Caco-2 (cell line): ENCODE data around the gene CEP192. TPM values are rescaled to one million over a fixed set of nuclear protein-coding genes. Genes with fewer than 3 reads are reported as not detected.

Source experiments
- BruUV-seq: library from RNA; stranded (reverse); fragments of 400-500 nt; replicated peaks from 2 replicates; lab custom pipeline; 2021; lab: Mats Ljungman, UMichigan
- CTCF ChIA-PET: fragments of 300-600 bp; sonication (Branson Sonifier 250); formaldehyde crosslinking; loops from one replicate; lab custom pipeline; 2022; ENCODE audit warnings: antibody characterized with exemption; lab: Charles Lee
- POLR2A ChIA-PET: fragments of 300-600 bp; sonication (Branson Sonifier 250); formaldehyde crosslinking; loops from one replicate; lab custom pipeline; 2022; ENCODE audit warnings: antibody characterized with exemption; lab: Charles Lee
- DNase-seq, 2 experiments: peaks; one replicate each; pipeline versions ENCODE4 v3.0.0 to v3.0.0-alpha.2; 2020 to 2022
- H3K27me3 ChIP-seq: replicated peaks from 2 replicates; pipeline ENCODE4 v1.6.0; 2011; ENCODE audit warnings: low read length; ENCODE audit not compliant: control insufficient read depth, insufficient read depth
- H3K36me3 ChIP-seq: 2 replicates; pipeline ENCODE4 v1.5.1; 2011; ENCODE audit warnings: low read length; ENCODE audit not compliant: control insufficient read depth, insufficient read depth
- H3K4me1 ChIP-seq: fragments of 250-450 bp; sonication (Bioruptor Pico); 2 replicates; pipeline ENCODE4 v1.5.1; 2020; ENCODE audit warnings: mild to moderate bottlenecking
- H3K4me3 ChIP-seq: 2 replicates; pipeline ENCODE4 v1.5.1; 2011; ENCODE audit warnings: low read depth, mild to moderate bottlenecking, control low read depth, low read length
- H3K9me3 ChIP-seq: fragments of 250-450 bp; sonication (Bioruptor Pico); 2 replicates; pipeline ENCODE4 v1.5.1; 2020; ENCODE audit warnings: mild to moderate bottlenecking, moderate library complexity
- H3K27ac Mint-ChIP-seq: one replicate; pipeline ENCODE4 v1.8.0; 2022; ENCODE audit warnings: mixed read lengths; ENCODE audit not compliant: unreplicated experiment
- H3K27me3 Mint-ChIP-seq: one replicate; pipeline ENCODE4 v1.8.0; 2022; ENCODE audit warnings: mixed read lengths; ENCODE audit not compliant: insufficient read depth, unreplicated experiment
- H3K36me3 Mint-ChIP-seq: one replicate; pipeline ENCODE4 v1.8.0; 2022; ENCODE audit warnings: mild to moderate bottlenecking, mixed read lengths; ENCODE audit not compliant: insufficient read depth, unreplicated experiment
- H3K4me1 Mint-ChIP-seq: one replicate; pipeline ENCODE4 v1.8.0; 2022; ENCODE audit warnings: low read depth, mixed read lengths; ENCODE audit not compliant: unreplicated experiment
- H3K4me3 Mint-ChIP-seq: one replicate; pipeline ENCODE4 v1.8.0; 2022; ENCODE audit warnings: mild to moderate bottlenecking, moderate library complexity, mixed read lengths; ENCODE audit not compliant: unreplicated experiment
- H3K9me3 Mint-ChIP-seq: one replicate; pipeline ENCODE4 v1.8.0; 2022; ENCODE audit warnings: mixed read lengths; ENCODE audit not compliant: unreplicated experiment
- intact Hi-C: fragments of 100-400 bp; cut with micrococcal nuclease; formaldehyde crosslinking; loops from one replicate; pipeline ENCODE4 v1.10.0; 2022; ENCODE audit not compliant: unreplicated experiment
- total RNA-seq: library from RNA; stranded (reverse); gene quantifications from 2 replicates; pipeline ENCODE4 v1.2.3, GENCODE V29; 2022
- TF ChIP-seq, protein P1 (sequence below), 2 experiments: fragments of 200-600 bp in 1 of 2; IDR thresholded peaks; 1 replicate in 1 of 2; 2 replicates in 1 of 2; pipeline versions ENCODE4 v1.5.1 to v1.8.0; 2011 to 2022; ENCODE audit warnings: antibody characterized with exemption in 1 of 2, control low read depth in 1 of 2, inconsistent platforms in 1 of 2, low read depth in 1 of 2, low read length in 1 of 2, mild to moderate bottlenecking in 1 of 2, moderate library complexity in 1 of 2; ENCODE audit not compliant: insufficient read depth in 1 of 2, severe bottlenecking in 1 of 2, unreplicated experiment in 1 of 2

The CEP192 gene
- total RNA-seq, 1 experiment from 2014 or later = 33.5 TPM

DNA sequence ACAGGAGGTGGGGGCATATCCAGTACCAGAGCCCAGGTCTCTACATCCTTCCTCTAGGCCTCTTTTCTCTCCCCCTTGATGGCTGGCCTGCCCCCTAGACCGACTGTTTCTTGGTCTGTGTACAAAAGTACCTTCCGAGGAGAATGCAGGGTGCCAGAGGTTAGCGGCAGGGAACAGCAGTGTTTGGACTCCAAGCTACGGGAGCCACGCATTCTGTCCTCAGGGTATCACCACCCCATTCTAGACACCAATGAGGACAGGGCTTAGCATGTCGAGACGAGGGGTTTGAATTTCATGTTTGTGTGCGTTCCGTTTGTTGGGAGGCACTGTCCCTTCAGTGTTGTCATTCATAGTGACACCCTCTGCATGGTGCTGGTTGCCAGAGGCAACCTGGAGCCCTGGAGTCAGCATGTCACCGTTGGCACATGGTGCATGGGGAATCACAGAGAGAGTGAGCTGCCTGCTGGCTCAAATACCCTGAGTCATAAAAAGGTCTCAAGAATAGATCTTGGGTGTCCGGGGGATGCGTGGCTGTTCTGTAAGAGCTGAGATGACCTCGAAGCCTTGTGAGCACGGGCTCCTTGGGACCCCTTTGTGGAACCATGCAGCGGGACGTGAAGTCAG, 170.2 kb downstream of the CEP192 start:
- no peak for DNase-seq
- H3K4me3 Mint-ChIP-seq = no peak overlapping the region
- peaks cover 4% of the 10 kb centered on the region; the same call in 1 of the 2 replicates for H3K9me3 ChIP-seq
- H3K36me3 ChIP-seq = no peaks in the 10 kb centered on the region
- intact Hi-C loops = no loop called here
- BruUV-seq = no TSS peak
- H3K27ac Mint-ChIP-seq = no peak overlapping the region
- peaks cover 17% of the 10 kb centered on the region for H3K9me3 Mint-ChIP-seq
- TF ChIP-seq, protein P1, sequence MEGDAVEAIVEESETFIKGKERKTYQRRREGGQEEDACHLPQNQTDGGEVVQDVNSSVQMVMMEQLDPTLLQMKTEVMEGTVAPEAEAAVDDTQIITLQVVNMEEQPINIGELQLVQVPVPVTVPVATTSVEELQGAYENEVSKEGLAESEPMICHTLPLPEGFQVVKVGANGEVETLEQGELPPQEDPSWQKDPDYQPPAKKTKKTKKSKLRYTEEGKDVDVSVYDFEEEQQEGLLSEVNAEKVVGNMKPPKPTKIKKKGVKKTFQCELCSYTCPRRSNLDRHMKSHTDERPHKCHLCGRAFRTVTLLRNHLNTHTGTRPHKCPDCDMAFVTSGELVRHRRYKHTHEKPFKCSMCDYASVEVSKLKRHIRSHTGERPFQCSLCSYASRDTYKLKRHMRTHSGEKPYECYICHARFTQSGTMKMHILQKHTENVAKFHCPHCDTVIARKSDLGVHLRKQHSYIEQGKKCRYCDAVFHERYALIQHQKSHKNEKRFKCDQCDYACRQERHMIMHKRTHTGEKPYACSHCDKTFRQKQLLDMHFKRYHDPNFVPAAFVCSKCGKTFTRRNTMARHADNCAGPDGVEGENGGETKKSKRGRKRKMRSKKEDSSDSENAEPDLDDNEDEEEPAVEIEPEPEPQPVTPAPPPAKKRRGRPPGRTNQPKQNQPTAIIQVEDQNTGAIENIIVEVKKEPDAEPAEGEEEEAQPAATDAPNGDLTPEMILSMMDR (IDR thresholded peaks at IDR 0.05; ENCODE audit: insufficient read depth in 1 of 2, low read depth in 1 of 2, low read length in 1 of 2, severe bottlenecking in 1 of 2, unreplicated experiment in 1 of 2) = no peak
- H3K4me3 ChIP-seq = no peak overlapping the region
- H3K4me1 ChIP-seq = no peaks in the 10 kb centered on the region
- CTCF ChIA-PET = no interaction called here
- no peaks in the 10 kb centered on the region for H3K27me3 ChIP-seq
- H3K4me1 Mint-ChIP-seq = no peaks in the 10 kb centered on the region
- POLR2A ChIA-PET = no interaction called here
- H3K27me3 Mint-ChIP-seq = no peaks in the 10 kb centered on the region
- H3K36me3 Mint-ChIP-seq = no peaks in the 10 kb centered on the region

DNA sequence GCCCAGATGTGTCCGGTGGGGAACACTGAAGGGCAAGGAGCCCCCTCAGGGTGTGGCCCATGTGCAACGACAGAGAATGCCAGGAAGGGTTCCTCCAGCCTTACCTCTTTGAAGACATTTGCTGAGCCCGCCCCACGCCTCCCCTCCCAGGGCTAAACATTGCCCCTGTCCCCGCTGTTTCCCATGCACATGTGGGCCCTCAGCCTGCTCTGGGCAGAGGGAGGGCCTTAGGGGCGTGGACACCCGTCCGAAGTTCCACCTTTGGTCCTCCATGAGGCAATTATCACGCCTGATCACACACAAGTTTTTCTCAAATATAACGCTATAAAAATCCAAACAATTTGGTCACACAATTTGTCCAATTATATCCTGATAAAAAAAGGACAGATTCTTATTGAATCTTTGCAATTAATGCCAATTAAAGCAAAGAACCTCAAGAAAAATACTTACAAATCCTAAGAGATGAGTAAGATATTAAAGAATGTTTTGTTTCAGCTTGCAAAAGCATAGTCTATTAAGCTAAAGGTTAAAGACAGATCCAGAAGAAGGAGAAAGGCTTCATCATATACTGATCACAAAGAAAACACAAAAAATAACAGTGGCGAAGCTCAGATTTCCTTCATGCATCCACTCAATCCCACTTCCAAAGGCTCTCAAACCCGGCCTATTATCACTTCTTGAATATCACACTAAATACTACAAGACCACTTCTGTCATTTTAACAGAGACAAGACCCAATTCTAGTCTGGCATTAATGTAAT, 172.2 kb downstream of the CEP192 start:
- intact Hi-C loops = no loop called here
- no peaks in the 10 kb centered on the region for H3K9me3 ChIP-seq
- Mint-ChIP-seq H3K4me3 (no peak overlapping the region), H3K27me3 (no peaks in the 10 kb centered on the region), H3K27ac (no peak overlapping the region), H3K4me1 (no peaks in the 10 kb centered on the region), H3K36me3 (no peaks in the 10 kb centered on the region), H3K9me3 (peaks cover 7% of the 10 kb centered on the region)
- no peaks in the 10 kb centered on the region for H3K4me1 ChIP-seq
- no peaks in the 10 kb centered on the region for H3K36me3 ChIP-seq
- H3K4me3 ChIP-seq = no peak overlapping the region
- H3K27me3 ChIP-seq = no peaks in the 10 kb centered on the region
- CTCF ChIA-PET = no interaction called here
- no peak for DNase-seq
- POLR2A ChIA-PET = no interaction called here
- no TSS peak for BruUV-seq
- TF ChIP-seq, protein P1 (IDR thresholded peaks at IDR 0.05; ENCODE audit: insufficient read depth in 1 of 2, low read depth in 1 of 2, low read length in 1 of 2, severe bottlenecking in 1 of 2, unreplicated experiment in 1 of 2) = no peak

DNA sequence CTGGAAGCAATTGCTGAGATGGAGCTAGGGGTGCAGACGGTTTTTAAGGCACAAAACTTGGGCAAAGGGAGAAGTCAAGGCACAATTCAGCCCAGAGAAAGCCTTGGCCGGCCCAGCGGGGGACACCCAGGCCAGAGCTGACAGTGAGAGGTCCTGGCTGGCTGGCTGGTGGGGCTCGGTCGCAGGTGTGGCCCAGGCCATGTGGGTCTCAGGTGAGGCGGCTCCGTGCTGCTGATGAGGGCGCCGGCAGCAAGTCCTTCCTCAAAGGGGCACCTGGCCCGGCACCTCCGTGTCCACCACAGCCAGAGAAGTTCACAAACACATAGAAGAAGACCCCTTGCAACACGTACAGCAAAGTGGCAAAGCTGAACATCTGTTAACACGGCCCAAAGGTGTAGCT, 173.2 kb downstream of the CEP192 start:
- Histone ChIP-seq H3K4me3 (no peak overlapping the region), H3K9me3 (no peaks in the 10 kb centered on the region), H3K4me1 (no peaks in the 10 kb centered on the region), H3K36me3 (no peaks in the 10 kb centered on the region), H3K27me3 (no peaks in the 10 kb centered on the region)
- CTCF ChIA-PET = no interaction called here
- Mint-ChIP-seq H3K9me3 (no peaks in the 10 kb centered on the region), H3K4me3 (no peak overlapping the region), H3K27me3 (peaks cover 6% of the 10 kb centered on the region), H3K36me3 (no peaks in the 10 kb centered on the region), H3K4me1 (no peaks in the 10 kb centered on the region), H3K27ac (no peak overlapping the region)
- no TSS peak for BruUV-seq
- intact Hi-C loops = no loop called here
- no peak for DNase-seq
- TF ChIP-seq, protein P1 (IDR thresholded peaks at IDR 0.05; ENCODE audit: insufficient read depth in 1 of 2, low read depth in 1 of 2, low read length in 1 of 2, severe bottlenecking in 1 of 2, unreplicated experiment in 1 of 2) = no peak
- POLR2A ChIA-PET = no interaction called here
